Measurements from ENCODE around the gene PLEKHA8.

Gene PLEKHA8

GRCh38 chr7:30018451-30018850 lies 9.8 kb upstream of the PLEKHA8 start:
- no peak overlapping the region for H3K9ac ChIP-seq
- no peak overlapping the region for H3K4me2 ChIP-seq
- TF ChIP-seq Cebpa-rat (IDR thresholded peaks at IDR 0.05), result no peak
- H3K9me3 ChIP-seq (replicated peaks in 1 of 11), result 0 out of 22 replicates have a peak, but pooled peaks cover 0 to 1% (median 0%) of the 10 kb centered on the region in 11 experiments
- no peaks in the 10 kb centered on the region for H3K27me3 ChIP-seq
- H4K20me1 ChIP-seq, result no peaks in the 10 kb centered on the region
- H3K27ac ChIP-seq, result no peak overlapping the region
- peaks cover 0 to 4% (median 0%) of the 10 kb centered on the region in 10 experiments; a peak in 2 of 20 replicates for H3K4me1 ChIP-seq
- no peak overlapping the region for H3K4me3 ChIP-seq
- peaks cover 28 to 62% (median 52%) of the 10 kb centered on the region in 11 experiments for H3K36me3 ChIP-seq

GRCh38 chr7:30019387-30019786 lies 8.8 kb upstream of the PLEKHA8 start:
- Histone ChIP-seq H3K4me2 (no peak overlapping the region), H3K4me1 (peaks cover 0 to 12% (median 5%) of the 10 kb centered on the region in 10 experiments; a peak in 12 of 20 replicates), H3K9ac (no peak overlapping the region), H3K27ac (no peak overlapping the region), H3K4me3 (no peak overlapping the region), H4K20me1 (no peaks in the 10 kb centered on the region), H3K9me3 (replicated peaks in 1 of 11) (0 out of 22 replicates have a peak, but pooled peaks cover 0 to 7% (median 0%) of the 10 kb centered on the region in 11 experiments), H3K36me3 (peaks cover 20 to 52% (median 42%) of the 10 kb centered on the region in 11 experiments), H3K27me3 (no peaks in the 10 kb centered on the region)
- TF ChIP-seq Cebpa-rat (IDR thresholded peaks at IDR 0.05), result no peak

- H4K20me1 ChIP-seq, result no peaks in the 10 kb centered on the region
- H3K9me3 ChIP-seq (replicated peaks in 1 of 11), result 0 out of 22 replicates have a peak, but pooled peaks cover 0 to 7% (median 0%) of the 10 kb centered on the region in 11 experiments
- no peak overlapping the region for H3K4me2 ChIP-seq
- H3K9ac ChIP-seq, result no peak overlapping the region
- H3K36me3 ChIP-seq, result peaks cover 18 to 47% (median 37%) of the 10 kb centered on the region in 11 experiments
- TF ChIP-seq Cebpa-rat (IDR thresholded peaks at IDR 0.05), result no peak
- no peak overlapping the region for H3K4me3 ChIP-seq
- no peaks in the 10 kb centered on the region for H3K27me3 ChIP-seq
- no peak overlapping the region for H3K27ac ChIP-seq
- peaks cover 2 to 18% (median 10%) of the 10 kb centered on the region in 10 experiments; a peak in 19 of 20 replicates for H3K4me1 ChIP-seq
Observed at GRCh38 chr7:30019960-30020359, 8.3 kb upstream of the PLEKHA8 start.

- H3K4me3 ChIP-seq, result no peak overlapping the region
- 0 out of 22 replicates have a peak, but pooled peaks cover 0 to 7% (median 0%) of the 10 kb centered on the region in 11 experiments for H3K9me3 ChIP-seq (replicated peaks in 1 of 11)
- H3K27me3 ChIP-seq, result no peaks in the 10 kb centered on the region
- no peak overlapping the region for H3K4me2 ChIP-seq
- peaks cover 8 to 23% (median 16%) of the 10 kb centered on the region in 10 experiments for H3K4me1 ChIP-seq
- H4K20me1 ChIP-seq, result no peaks in the 10 kb centered on the region
- H3K9ac ChIP-seq, result no peak overlapping the region
- no peak for TF ChIP-seq Cebpa-rat (IDR thresholded peaks at IDR 0.05)
- no peak overlapping the region for H3K27ac ChIP-seq
- H3K36me3 ChIP-seq, result peaks cover 15 to 44% (median 34%) of the 10 kb centered on the region in 11 experiments
Observed at GRCh38 chr7:30020535-30020934, 7.7 kb upstream of the PLEKHA8 start.

GRCh38 chr7:30022991-30023390 lies 5.2 kb upstream of the PLEKHA8 start:
- Histone ChIP-seq H4K20me1 (no peaks in the 10 kb centered on the region), H3K27me3 (no peaks in the 10 kb centered on the region), H3K9ac (no peak overlapping the region), H3K27ac (no peak overlapping the region), H3K4me1 (peaks cover 18 to 36% (median 27%) of the 10 kb centered on the region in 10 experiments), H3K4me3 (no peak overlapping the region), H3K9me3 (replicated peaks in 1 of 11) (0 out of 22 replicates have a peak, but pooled peaks cover 0 to 7% (median 0%) of the 10 kb centered on the region in 11 experiments), H3K36me3 (peaks cover 6 to 22% (median 13%) of the 10 kb centered on the region in 11 experiments; a peak in 20 of 22 replicates), H3K4me2 (peak overlapping the region in 8 of 11 experiments; percentile 13 to 94 (median 91); a peak in 5 of 22 replicates)
- TF ChIP-seq Cebpa-rat (IDR thresholded peaks at IDR 0.05), result no peak

GRCh38 chr7:30023524-30023923 lies 4.7 kb upstream of the PLEKHA8 start:
- no peak for TF ChIP-seq Cebpa-rat (IDR thresholded peaks at IDR 0.05)
- Histone ChIP-seq H3K27ac (no peak overlapping the region), H3K9ac (no peak overlapping the region), H3K9me3 (replicated peaks in 1 of 11) (0 out of 22 replicates have a peak, but pooled peaks cover 0 to 7% (median 0%) of the 10 kb centered on the region in 11 experiments), H3K4me2 (peak overlapping the region in 10 of 11 experiments; percentile 13 to 94 (median 91); a peak in 13 of 22 replicates), H3K4me3 (no peak overlapping the region), H3K4me1 (peaks cover 18 to 36% (median 27%) of the 10 kb centered on the region in 10 experiments), H4K20me1 (no peaks in the 10 kb centered on the region), H3K27me3 (no peaks in the 10 kb centered on the region), H3K36me3 (peaks cover under 1 to 17% (median 8%) of the 10 kb centered on the region in 11 experiments; a peak in 18 of 22 replicates)

- Histone ChIP-seq H3K9me3 (replicated peaks in 1 of 11) (0 out of 22 replicates have a peak, but pooled peaks cover 0 to 7% (median 0%) of the 10 kb centered on the region in 11 experiments), H3K4me1 (peaks cover 31 to 59% (median 48%) of the 10 kb centered on the region in 10 experiments), H4K20me1 (peaks cover 0 to 25% (median 18%) of the 10 kb centered on the region in 11 experiments; a peak in 15 of 22 replicates), H3K36me3 (peaks cover 0 to 12% (median 5%) of the 10 kb centered on the region in 11 experiments; a peak in 8 of 22 replicates), H3K4me2 (peak within 1 kb of the TSS; percentile 90 to 97 (median 93)), H3K27ac (peak within 1 kb of the TSS; percentile 52 to 84 (median 76); a peak in 20 of 22 replicates), H3K27me3 (no peaks in the 10 kb centered on the region), H3K9ac (peak within 1 kb of the TSS; percentile 75 to 88 (median 85)), H3K4me3 (peak within 1 kb of the TSS; percentile 88 to 97 (median 93))
- no peak for TF ChIP-seq Cebpa-rat (IDR thresholded peaks at IDR 0.05)
Observed at GRCh38 chr7:30026229-30027064, 1.8 kb upstream of the PLEKHA8 start, which contains the start of gene FKBP14. FKBP14 (minus strand) TSS chr7:30026702; CDS start chr7:30026508, 194 bp downstream.

- Histone ChIP-seq H3K36me3 (peaks cover 0 to 10% (median 0%) of the 10 kb centered on the region in 11 experiments; a peak in 6 of 22 replicates), H3K9me3 (replicated peaks in 1 of 11) (0 out of 22 replicates have a peak, but pooled peaks cover 0 to 7% (median 0%) of the 10 kb centered on the region in 11 experiments), H3K27me3 (no peaks in the 10 kb centered on the region), H4K20me1 (peaks cover 0 to 32% (median 19%) of the 10 kb centered on the region in 11 experiments; a peak in 15 of 22 replicates), H3K4me2 (peak overlapping the region; percentile 89 to 97 (median 92)), H3K27ac (peak overlapping the region in 10 of 11 experiments; percentile 20 to 84 (median 62); a peak in 18 of 22 replicates), H3K4me1 (peaks cover 31 to 59% (median 48%) of the 10 kb centered on the region in 10 experiments), H3K9ac (peak overlapping the region; percentile 71 to 88 (median 84)), H3K4me3 (peak overlapping the region; percentile 88 to 97 (median 93))
- no peak for TF ChIP-seq Cebpa-rat (IDR thresholded peaks at IDR 0.05)
Observed at GRCh38 chr7:30027065-30027456, 1.2 kb upstream of the PLEKHA8 start.

Measured in BLaER1 treated with 17β-estradiol and CSF1 and Interleukin-3, amounts not matched to agents 10 nM and 100 nM (cell line).